Heart right ventricle (tissue), 16 donors: ENCODE data around the gene AMOTL2. TPM values are rescaled to one million over a fixed set of nuclear protein-coding genes. Genes with fewer than 3 reads are reported as not detected.
A peak's percentile ranks its signal among the peaks of the same experiment; 100 is the strongest.

Experiments used
- ATAC-seq, 8 donors: fragments of 200-7000 bp; cut with Tn5 transposase; one replicate each; pipeline ENCODE4 v1.9.1; 2020; ENCODE audit warnings: mild to moderate bottlenecking in 8 of 8, moderate library complexity in 8 of 8, moderate number of reproducible peaks in 1 of 8
- DNase-seq, 2 donors: peaks; one replicate each; pipeline ENCODE4 v3.0.0-alpha.2; 2020
- H3K27ac ChIP-seq, 10 donors: fragments of 200-600 bp; sonication (generic) in 2 of 10; one replicate each; pipeline versions ENCODE4 v1.5.0 to v1.8.0; 2020 to 2022; ENCODE audit warnings: mild to moderate bottlenecking in 3 of 10
- H3K27me3 ChIP-seq, 7 donors: fragments of 200-600 bp; one replicate each; pipeline ENCODE4 v1.8.0; 2021 to 2022; ENCODE audit warnings: mild to moderate bottlenecking in 2 of 7
- H3K36me3 ChIP-seq, 9 donors: fragments of 200-600 bp; sonication (generic) in 1 of 9; one replicate each; pipeline versions ENCODE4 v1.5.0 to v1.8.0; 2020 to 2022; ENCODE audit warnings: mild to moderate bottlenecking in 2 of 9
- H3K4me1 ChIP-seq, 9 donors: fragments of 200-600 bp; sonication (generic) in 1 of 9; one replicate each; pipeline versions ENCODE4 v1.5.0 to v1.8.0; 2020 to 2022; ENCODE audit warnings: mild to moderate bottlenecking in 4 of 9
- H3K4me3 ChIP-seq, 10 donors: fragments of 200-600 bp; sonication (generic) in 2 of 10; one replicate each; pipeline versions ENCODE4 v1.5.0 to v1.8.0; 2020 to 2022; ENCODE audit warnings: mild to moderate bottlenecking in 7 of 10, moderate library complexity in 2 of 10
- H3K9me3 ChIP-seq, 11 donors: fragments of 200-600 bp in 10 of 11; sonication (generic) in 2 of 11; one replicate each; pipeline versions ENCODE4 v1.5.0 to v1.8.0; 2013 to 2022; ENCODE audit warnings: mild to moderate bottlenecking in 2 of 11, control low read depth in 1 of 11, moderate library complexity in 1 of 11
- whole genome bisulfite sequencing, 2 donors: extraction: QIAGEN DNeasy Blood & Tissue Kit; methylation state at CpG; one replicate each; pipeline ENCODE4 v1.1.7; 2013; ENCODE audit warnings: inconsistent platforms in 1 of 2; 5-methylcytosine and 5-hydroxymethylcytosine counted together
- intact Hi-C, 10 donors: fragments of 100-400 bp; cut with DNase I; formaldehyde crosslinking; loops; one replicate each; pipeline versions ENCODE4 v1.11.1 to v1.14.2; 2022
- polyA plus RNA-seq, 2 donors: library from polyadenylated mRNA; stranded (reverse); fragments of 200-250 nt; gene quantifications; one replicate each; pipeline ENCODE4 v1.2.3, GENCODE V29; 2013
- total RNA-seq, 10 donors: library from RNA; stranded (reverse); fragmentation: NEBNext Ultra II Directional in 3 of 10; extraction: Animal tissue kit (Norgen Biotek cat#: 25700) in 3 of 10; gene quantifications; one replicate each; pipeline versions ENCODE4 v1.2.1 to v1.2.4, GENCODE V29; 2021 to 2023
- TF ChIP-seq, protein P1 (sequence below), 9 donors: fragments of 200-600 bp; sonication (generic) in 2 of 9; IDR thresholded peaks; one replicate each; pipeline versions ENCODE4 v1.5.0 to v1.8.0; 2021 to 2022; ENCODE audit warnings: antibody characterized with exemption in 9 of 9, mild to moderate bottlenecking in 5 of 9, moderate library complexity in 1 of 9
- donor health status: Arrhythmogenic right ventricular cardiomyopathy.
- donor health status: ischemic (EF 13 %, LVEDD 7.1; RV severe dilation, severe dysfunction).
- donor health status: healthy with polysubstance abuse.
- donor health status: DM: no; HTN: yes; CAD: no.
- donor health status: DM: no; HTN: no; CAD: no.
- donor health status: ischemic (EF 25% LVEDD 6.9; RV normal size, moderate dysfunction).
- donor health status: ischemic (EF 25% LVEDD 5.7; RV mildly dilated, moderate dysfunction).
- donor health status: healthy.
- donor health status: DM: yes; HTN: yes; CAD: no.
- donor health status: Ischemic cardiomyopathy.
- donor health status: ischemic (EF 35%, LVEDD 5.7; RV mildly dilated, moderate dysfunction).
- donor health status: nonischemic (EF 11% LVEDD 7.7; RV severe dilation, severe dysfunction).
- donor health status: DM: yes; HTN: yes; CAD: no.
- donor health status: PGD.
- donor health status: ischemic (EF 29% LVEDD 5.4; RV normal size, mild dysfunction).
- donor health status: nonischemic (EF 23%, LVEDD 6.1; RV moderate dilation, normal function).

The AMOTL2 gene
- total and polyA plus RNA-seq, 12 donors, result 18.7 to 96.6 (median 54.1) TPM

DNA sequence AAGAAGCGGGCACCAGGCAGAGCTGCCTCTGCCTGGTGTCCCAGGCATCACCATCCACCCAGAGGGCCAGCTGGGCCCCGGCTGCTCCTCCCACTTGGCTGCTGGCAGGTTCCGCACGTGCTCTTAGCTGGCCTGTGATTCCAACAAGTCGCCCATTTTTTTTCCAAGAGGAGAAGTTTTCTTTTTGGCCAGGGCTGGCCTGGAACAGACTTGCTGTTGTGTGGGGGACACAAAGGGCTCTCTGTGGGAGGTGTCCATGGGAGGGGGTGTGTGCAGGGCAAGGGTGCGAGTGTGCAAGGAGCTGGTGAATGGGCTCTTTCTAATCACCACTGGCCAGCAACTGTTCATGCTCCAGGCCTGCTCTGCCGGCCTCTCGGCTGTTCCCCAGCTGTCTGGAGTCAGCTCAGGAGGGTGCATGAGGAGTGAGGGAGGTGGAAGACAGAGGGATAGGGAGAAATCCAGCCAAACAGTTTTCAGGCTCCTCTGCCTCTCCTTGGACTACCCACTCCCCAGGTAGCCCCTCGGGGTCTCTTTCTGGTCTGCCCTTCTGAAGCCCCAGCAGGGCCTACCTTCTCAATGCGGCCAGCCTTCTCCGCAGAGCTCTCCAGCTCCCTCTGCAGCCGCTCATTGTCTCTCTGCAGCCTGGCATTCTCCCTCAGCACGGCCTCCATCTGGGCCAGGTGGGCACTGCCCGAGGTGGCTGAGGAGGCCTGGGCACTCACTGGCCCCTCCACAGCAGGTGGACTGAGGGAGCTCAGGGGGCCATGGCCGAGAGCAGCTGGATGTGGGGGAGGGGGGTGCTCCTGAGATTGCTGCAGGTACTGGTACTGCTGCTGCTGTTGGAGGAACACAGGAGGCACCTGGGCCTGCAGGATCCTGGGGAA is 7.1 kb downstream of the AMOTL2 start:
- Histone ChIP-seq H3K4me1 (peaks cover 49 to 100% (median 97%) of the 10 kb centered on the region in 9 donors), H3K27me3 (peaks cover 0 to 15% (median 0%) of the 10 kb centered on the region in 7 donors), H3K27ac (peak overlapping the region in 9 of 10 donors; percentile 31 to 100 (median 100)), H3K36me3 (peaks cover 0 to 94% (median 74%) of the 10 kb centered on the region in 9 donors), H3K9me3 (no peaks in the 10 kb centered on the region), H3K4me3 (no peak overlapping the region)
- ATAC-seq (peak in 5 of 8 donors; percentile 9 to 29 (median 22)), DNase-seq (peak in 1 of 2 donors; percentile 66)
- TF ChIP-seq, protein P1, sequence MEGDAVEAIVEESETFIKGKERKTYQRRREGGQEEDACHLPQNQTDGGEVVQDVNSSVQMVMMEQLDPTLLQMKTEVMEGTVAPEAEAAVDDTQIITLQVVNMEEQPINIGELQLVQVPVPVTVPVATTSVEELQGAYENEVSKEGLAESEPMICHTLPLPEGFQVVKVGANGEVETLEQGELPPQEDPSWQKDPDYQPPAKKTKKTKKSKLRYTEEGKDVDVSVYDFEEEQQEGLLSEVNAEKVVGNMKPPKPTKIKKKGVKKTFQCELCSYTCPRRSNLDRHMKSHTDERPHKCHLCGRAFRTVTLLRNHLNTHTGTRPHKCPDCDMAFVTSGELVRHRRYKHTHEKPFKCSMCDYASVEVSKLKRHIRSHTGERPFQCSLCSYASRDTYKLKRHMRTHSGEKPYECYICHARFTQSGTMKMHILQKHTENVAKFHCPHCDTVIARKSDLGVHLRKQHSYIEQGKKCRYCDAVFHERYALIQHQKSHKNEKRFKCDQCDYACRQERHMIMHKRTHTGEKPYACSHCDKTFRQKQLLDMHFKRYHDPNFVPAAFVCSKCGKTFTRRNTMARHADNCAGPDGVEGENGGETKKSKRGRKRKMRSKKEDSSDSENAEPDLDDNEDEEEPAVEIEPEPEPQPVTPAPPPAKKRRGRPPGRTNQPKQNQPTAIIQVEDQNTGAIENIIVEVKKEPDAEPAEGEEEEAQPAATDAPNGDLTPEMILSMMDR (IDR thresholded peaks at IDR 0.05), result no peak
- 44 to 58% methylated on average over 15 of the region's 15 CpGs for WGBS, 2 donors
- intact Hi-C loops, result loop anchor here in 2 of 10 donors (5.0 to 10.0 kb wide), 2 partner anchors 115 to 152 kb away; no protein-coding TSS in a partner anchor

DNA sequence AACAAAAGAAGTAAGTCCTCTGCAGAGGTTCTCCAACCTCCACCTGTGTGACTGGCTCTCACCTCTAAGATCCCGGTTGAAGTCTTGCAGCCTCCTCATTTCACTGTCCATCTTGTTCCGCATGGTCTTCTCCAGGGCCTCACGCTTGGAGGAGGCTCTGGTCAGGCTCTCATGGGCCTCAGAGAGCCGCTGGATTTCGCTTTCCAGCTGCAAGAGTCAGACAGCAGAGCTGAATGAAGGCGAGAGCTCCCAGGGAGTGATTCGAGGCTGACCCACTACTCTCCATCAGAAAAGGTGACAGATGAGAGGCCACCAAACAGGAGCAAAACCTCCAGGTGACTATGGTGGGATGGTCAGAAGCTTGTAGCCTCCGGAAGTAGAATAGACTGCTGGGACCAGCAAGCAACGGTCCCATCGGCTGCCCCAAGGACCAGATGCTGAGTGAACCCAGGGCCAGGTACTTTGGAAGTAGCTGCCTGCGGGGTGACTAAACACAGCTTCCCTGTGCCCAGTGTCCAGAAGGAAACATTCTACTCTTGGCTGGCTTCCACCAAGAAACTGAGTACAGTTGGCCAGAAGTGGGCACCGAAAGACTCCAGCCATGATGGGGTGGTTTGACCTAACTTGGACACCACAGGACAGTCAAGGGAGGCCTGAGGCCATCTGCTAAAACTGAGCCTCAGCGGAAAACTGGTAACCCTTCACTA is 7.9 kb downstream of the AMOTL2 start:
- Histone ChIP-seq H3K27me3 (peaks cover 0 to 15% (median 0%) of the 10 kb centered on the region in 7 donors), H3K4me3 (no peak overlapping the region), H3K4me1 (peaks cover 46 to 100% (median 97%) of the 10 kb centered on the region in 9 donors), H3K27ac (peak overlapping the region in 8 of 10 donors; percentile 88 to 100 (median 100)), H3K36me3 (peaks cover 0 to 95% (median 80%) of the 10 kb centered on the region in 9 donors), H3K9me3 (no peaks in the 10 kb centered on the region)
- DNase-seq (peak in 1 of 2 donors; percentile 3), ATAC-seq (no peak)
- intact Hi-C loops, result loop anchor here in 2 of 10 donors (5.0 to 10.0 kb wide), 2 partner anchors 116 to 152 kb away; no protein-coding TSS in a partner anchor
- TF ChIP-seq, protein P1 (IDR thresholded peaks at IDR 0.05), result no peak
- WGBS, 2 donors, result 79 to 86% methylated on average over 13 of the region's 13 CpGs

DNA sequence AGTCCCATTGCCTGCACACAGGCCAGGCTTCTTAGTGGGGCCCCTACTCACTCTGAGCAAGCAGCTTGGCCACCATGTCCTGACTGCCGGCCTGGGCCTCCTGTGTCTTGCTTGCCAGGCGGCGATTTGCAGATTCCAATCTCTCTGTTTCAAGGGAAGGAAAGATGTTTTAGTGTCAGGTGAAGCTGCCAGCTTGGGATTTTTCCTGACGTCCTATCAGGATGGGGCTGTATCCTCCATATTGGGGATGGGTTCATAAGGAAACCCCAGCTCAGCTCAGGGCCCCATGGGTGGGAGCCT is 8.5 kb downstream of the AMOTL2 start:
- intact Hi-C loops, result loop anchor here in 2 of 10 donors (5.0 to 10.0 kb wide), 2 partner anchors 117 to 151 kb away; no protein-coding TSS in a partner anchor
- H3K4me3 ChIP-seq, result no peak overlapping the region
- TF ChIP-seq, protein P1 (IDR thresholded peaks at IDR 0.05), result no peak
- H3K36me3 ChIP-seq, result peaks cover 0 to 95% (median 80%) of the 10 kb centered on the region in 9 donors
- WGBS, 2 donors, result 62 to 79% methylated on average over 4 of the region's 4 CpGs
- H3K4me1 ChIP-seq, result peaks cover 46 to 100% (median 97%) of the 10 kb centered on the region in 9 donors
- no peaks in the 10 kb centered on the region for H3K9me3 ChIP-seq
- DNase-seq (no peak), ATAC-seq (no peak)
- peak overlapping the region in 8 of 10 donors; percentile 88 to 100 (median 100) for H3K27ac ChIP-seq
- peaks cover 0 to 15% (median 0%) of the 10 kb centered on the region in 7 donors for H3K27me3 ChIP-seq
